CD4-positive, alpha-beta T cell treated with Interleukin-1 beta for 1 hour (primary cell): ENCODE data around the gene PNKD.
"Not testable (repeated sequence)": the region's sequence is repeated elsewhere in the genome, so short reads cannot be mapped to it uniquely, and the experiment has no call there.

Source experiments
- DNase-seq, 2 donors: peaks; one replicate each; pipeline ENCODE4 v3.0.0-alpha.2; 2020 to 2022

PNKD gene

GRCh38 chr2:218257390-218257981 is 12.8 kb upstream of the PNKD start:
- DNase-seq: peak; percentile 73 to 80

- peak in 1 of 2 donors; percentile 35 for DNase-seq
These were observed 11.0 kb upstream of the PNKD start for GRCh38 chr2:218259099-218259961.

GRCh38 chr2:218260166-218260565 is 10.2 kb upstream of the PNKD start:
- DNase-seq: no peak

GRCh38 chr2:218260742-218261422 is 9.4 kb upstream of the PNKD start, which contains the start of gene GPBAR1:
Gene GPBAR1, plus strand, starts transcription at chr2:218261015. Its CDS starts 1,710 bp downstream, at chr2:218262725.
- no peak for DNase-seq

GRCh38 chr2:218261423-218262236 is 8.7 kb upstream of the PNKD start:
- no peak for DNase-seq

GRCh38 chr2:218262237-218262600 is 8.1 kb upstream of the PNKD start:
- no peak for DNase-seq

- no peak for DNase-seq
These were observed 7.4 kb upstream of the PNKD start for GRCh38 chr2:218262631-218263586.

- no peak for DNase-seq
These were observed 6.3 kb upstream of the PNKD start for GRCh38 chr2:218263817-218264641.

GRCh38 chr2:218264773-218265561 is 5.4 kb upstream of the PNKD start:
- DNase-seq: no peak

GRCh38 chr2:218265626-218266025 is 4.7 kb upstream of the PNKD start:
- DNase-seq: no peak

GRCh38 chr2:218266316-218266979 is 3.9 kb upstream of the PNKD start:
- DNase-seq: no peak

- DNase-seq: no peak
These were observed 3.1 kb upstream of the PNKD start for GRCh38 chr2:218267259-218267658.

- no peak for DNase-seq
These were observed 585 bp downstream of the PNKD start for GRCh38 chr2:218270721-218271486.

GRCh38 chr2:218271487-218271797 is 1.1 kb downstream of the PNKD start:
- no peak for DNase-seq

GRCh38 chr2:218271865-218272530 is 1.7 kb downstream of the PNKD start:
- DNase-seq: no peak

GRCh38 chr2:218272531-218273212 is 2.4 kb downstream of the PNKD start:
- peak; percentile 85 to 87 for DNase-seq

GRCh38 chr2:218273214-218273907 is 3.0 kb downstream of the PNKD start:
- not testable (repeated sequence) for DNase-seq
